GM19455 (cell line): ENCODE data around the gene SSBP2.

Source experiments
- ATAC-seq: cut with Tn5 transposase; IDR thresholded peaks from one replicate; pipeline ENCODE4 v1.9.1; 2021; ENCODE audit not compliant: unreplicated experiment

Gene SSBP2

GRCh38 chr5:81401266-81401665 is 349.6 kb downstream of the SSBP2 start:
- ATAC-seq: no peak

- no peak for ATAC-seq
Observed at GRCh38 chr5:81400375-81400774, 350.5 kb downstream of the SSBP2 start.

- no peak for ATAC-seq
Observed at GRCh38 chr5:81398741-81399140, 352.2 kb downstream of the SSBP2 start.

- no peak for ATAC-seq
Observed at GRCh38 chr5:81397176-81397575, 353.7 kb downstream of the SSBP2 start.

- no peak for ATAC-seq
Observed at GRCh38 chr5:81395262-81395661, 355.6 kb downstream of the SSBP2 start.

- ATAC-seq: no peak
Observed at GRCh38 chr5:81393783-81394718, 356.8 kb downstream of the SSBP2 start, which contains the start of gene ACOT12. Gene ACOT12, minus strand, starts transcription at chr5:81394134. Its CDS starts 20 bp downstream, at chr5:81394114.

- ATAC-seq: no peak
Observed at GRCh38 chr5:81393430-81393782, 357.5 kb downstream of the SSBP2 start.

- no peak for ATAC-seq
Observed at GRCh38 chr5:81389025-81389424, 361.9 kb downstream of the SSBP2 start.

- no peak for ATAC-seq
Observed at GRCh38 chr5:81388169-81388568, 362.7 kb downstream of the SSBP2 start.

- ATAC-seq: no peak
Observed at GRCh38 chr5:81383867-81384266, 367.0 kb downstream of the SSBP2 start.

- ATAC-seq: no peak
Observed at GRCh38 chr5:81371354-81371876, 379.5 kb downstream of the SSBP2 start.

- ATAC-seq: no peak
Observed at GRCh38 chr5:81370912-81371311, 380.0 kb downstream of the SSBP2 start.

GRCh38 chr5:81365541-81365940 is 385.4 kb downstream of the SSBP2 start:
- no peak for ATAC-seq

GRCh38 chr5:81363093-81363871 is 387.6 kb downstream of the SSBP2 start:
- ATAC-seq: no peak
